GM12878 (cell line): ENCODE measurements around the gene STK11. TPM values are rescaled to one million over a fixed set of nuclear protein-coding genes. Genes with fewer than 3 reads are reported as not detected.
A peak's percentile ranks its signal among the peaks of the same experiment; 100 is the strongest.

ENCODE experiments used
- BRCA1 ChIP-seq: IDR thresholded peaks from 2 replicates; pipeline ENCODE4 v1.6.1; 2011; ENCODE audit warnings: low read depth, low read length, improper control_type of control experiment
- CBFB ChIP-seq: IDR thresholded peaks from 2 replicates; pipeline ENCODE4 v1.6.1; 2016; ENCODE audit warnings: antibody characterized with exemption, low read depth
- FOS ChIP-seq: IDR thresholded peaks from 3 replicates; pipeline ENCODE4 v1.6.1; 2011; ENCODE audit warnings: borderline replicate concordance; ENCODE audit not compliant: insufficient read length; ENCODE audit errors: extremely low read depth
- HDAC6 ChIP-seq: fragments of 200-600 bp; sonication (generic); IDR thresholded peaks from one replicate; pipeline ENCODE4 v1.8.0; 2017; ENCODE audit warnings: antibody characterized with exemption; ENCODE audit not compliant: unreplicated experiment
- HDGF ChIP-seq: fragments of 450-650 bp; IDR thresholded peaks from 2 replicates; pipeline ENCODE4 v1.6.1; 2016; ENCODE audit warnings: antibody characterized with exemption
- JUND ChIP-seq: IDR thresholded peaks from 2 replicates; pipeline ENCODE4 v1.6.1; 2012; ENCODE audit warnings: low read depth, mild to moderate bottlenecking, low read length, improper control_type of control experiment, moderate library complexity
- MEF2A ChIP-seq: IDR thresholded peaks from 2 replicates; pipeline ENCODE4 v1.6.1; 2011; ENCODE audit warnings: low read depth, mild to moderate bottlenecking, low read length, moderate library complexity; ENCODE audit not compliant: insufficient read depth
- PAX8 ChIP-seq: fragments of 450-650 bp; IDR thresholded peaks from 2 replicates; pipeline ENCODE4 v1.6.1; 2017; ENCODE audit warnings: mild to moderate bottlenecking, moderate library complexity
- PKNOX1 ChIP-seq: fragments of 450-650 bp; IDR thresholded peaks from 2 replicates; pipeline ENCODE4 v1.6.1; 2016; ENCODE audit warnings: mild to moderate bottlenecking
- RB1 ChIP-seq: fragments of 450-650 bp; formaldehyde crosslinking; IDR thresholded peaks from 2 replicates; pipeline ENCODE4 v1.6.1; 2017; ENCODE audit warnings: mild to moderate bottlenecking, borderline replicate concordance
- RCOR1 ChIP-seq: conservative IDR thresholded peaks from 2 replicates; pipeline ENCODE4 v1.6.1; 2012; ENCODE audit warnings: low read depth, low read length, improper control_type of control experiment
- SMAD5 ChIP-seq: IDR thresholded peaks from 2 replicates; pipeline ENCODE4 v1.6.1; 2016; ENCODE audit warnings: antibody characterized with exemption, low read depth
- TCF7 ChIP-seq: IDR thresholded peaks from 2 replicates; pipeline ENCODE4 v1.6.1; 2014; ENCODE audit warnings: antibody characterized with exemption, borderline replicate concordance
- ZBTB40 ChIP-seq: fragments of 450-650 bp; IDR thresholded peaks from 2 replicates; pipeline ENCODE4 v1.6.1; 2016; ENCODE audit warnings: mild to moderate bottlenecking, moderate library complexity, borderline replicate concordance
- ZNF622 ChIP-seq: fragments of 450-650 bp; IDR thresholded peaks from 2 replicates; pipeline ENCODE4 v1.6.1; 2017; ENCODE audit warnings: mild to moderate bottlenecking, inconsistent platforms
- polyA plus RNA-seq, 11 experiments: library from polyadenylated mRNA; depleted of rRNA in 4 of 11; unstranded in 6 of 11; stranded (reverse) in 5 of 11; fragments of >200 nt; fragmentation: Nextera tagmentation in 4 of 11; fragmentation: Illumina TruSeq in 1 of 11; extraction: Ambion mirVana in 4 of 11; extraction: Trizol in 1 of 11; gene quantifications; 1 replicate in 1 of 11; 2 replicates in 10 of 11; pipeline versions ENCODE4 v1.2.1 to v1.2.3, GENCODE V29; 2011 to 2016; ENCODE audit warnings: inconsistent platforms in 2 of 11, missing spikeins in 2 of 11, low read depth in 1 of 11
- total RNA-seq, 4 experiments: library from RNA; depleted of rRNA in 3 of 4; stranded (reverse); fragments of >200 nt in 3 of 4; fragmentation: Illumina TruSeq in 1 of 4; extraction: Trizol in 1 of 4; gene quantifications; 2 replicates each; pipeline versions ENCODE4 v1.2.1 to v1.2.3, GENCODE V29; 2013 to 2021
- TF ChIP-seq, protein P1 (sequence below): fragments of 150-350 bp; IDR thresholded peaks from 2 replicates; pipeline ENCODE4 v1.6.1; 2016; ENCODE audit warnings: low read depth, low read length
- TF ChIP-seq, protein P2 (sequence below): IDR thresholded peaks from 2 replicates; pipeline ENCODE4 v1.6.1; 2012; ENCODE audit warnings: low read depth, low read length, improper control_type of control experiment

The STK11 gene
- total and polyA plus RNA-seq, 10 of the 15 experiments (the other 5 are each of a cell fraction or from before 2014, with no cell fraction given): 0.33 to 71.0 (median 23.8) TPM

DNA sequence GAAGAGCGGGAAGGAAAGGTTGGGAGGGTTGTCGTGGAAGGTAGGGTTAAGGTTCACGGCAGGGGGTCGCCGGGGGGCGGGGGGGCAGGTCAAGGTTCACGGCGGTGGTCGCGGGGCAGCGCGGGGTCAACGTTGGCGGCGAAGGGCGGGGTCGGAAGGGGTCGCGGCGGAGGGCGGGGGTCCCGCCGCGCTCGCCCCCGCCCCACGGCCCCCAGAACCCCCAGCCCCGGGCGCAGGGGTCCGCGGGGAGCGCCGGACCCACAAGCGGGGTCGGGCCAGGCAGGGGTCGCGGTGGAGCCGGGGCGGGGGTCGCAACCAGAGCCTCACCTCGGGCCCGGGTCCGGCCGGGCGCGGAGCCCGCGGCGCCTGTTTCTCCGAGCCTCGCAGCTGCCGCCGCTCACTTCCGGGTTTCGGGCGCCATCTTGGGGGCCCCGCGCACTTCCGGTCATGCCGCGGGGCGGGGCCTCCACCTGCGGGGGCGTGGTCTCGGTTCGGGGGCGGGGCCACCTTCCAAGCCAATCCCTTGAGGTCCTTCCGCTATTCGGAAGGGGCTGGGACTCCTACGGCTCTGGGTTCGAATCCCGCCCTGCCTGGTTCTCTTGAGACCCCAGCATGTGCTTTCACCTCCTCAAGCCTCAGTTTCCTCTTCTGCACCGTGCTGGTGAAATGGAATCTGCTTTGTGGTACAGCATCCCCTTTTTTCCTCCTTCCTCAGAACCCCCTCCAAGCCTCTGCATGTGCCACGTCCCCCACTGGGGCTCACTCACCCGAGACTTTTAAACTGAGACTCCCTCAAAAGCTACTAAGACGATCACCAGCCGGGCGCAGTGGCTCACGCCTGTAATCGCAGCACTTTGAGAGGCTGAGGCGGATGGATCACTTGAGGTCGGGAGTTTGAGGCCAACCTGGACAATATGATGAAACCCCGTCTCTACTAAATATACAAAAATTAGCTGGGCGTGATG, 31.5 kb upstream of the STK11 start, which contains the start of gene SBNO2 (continued):
- TF ChIP-seq, protein P1, sequence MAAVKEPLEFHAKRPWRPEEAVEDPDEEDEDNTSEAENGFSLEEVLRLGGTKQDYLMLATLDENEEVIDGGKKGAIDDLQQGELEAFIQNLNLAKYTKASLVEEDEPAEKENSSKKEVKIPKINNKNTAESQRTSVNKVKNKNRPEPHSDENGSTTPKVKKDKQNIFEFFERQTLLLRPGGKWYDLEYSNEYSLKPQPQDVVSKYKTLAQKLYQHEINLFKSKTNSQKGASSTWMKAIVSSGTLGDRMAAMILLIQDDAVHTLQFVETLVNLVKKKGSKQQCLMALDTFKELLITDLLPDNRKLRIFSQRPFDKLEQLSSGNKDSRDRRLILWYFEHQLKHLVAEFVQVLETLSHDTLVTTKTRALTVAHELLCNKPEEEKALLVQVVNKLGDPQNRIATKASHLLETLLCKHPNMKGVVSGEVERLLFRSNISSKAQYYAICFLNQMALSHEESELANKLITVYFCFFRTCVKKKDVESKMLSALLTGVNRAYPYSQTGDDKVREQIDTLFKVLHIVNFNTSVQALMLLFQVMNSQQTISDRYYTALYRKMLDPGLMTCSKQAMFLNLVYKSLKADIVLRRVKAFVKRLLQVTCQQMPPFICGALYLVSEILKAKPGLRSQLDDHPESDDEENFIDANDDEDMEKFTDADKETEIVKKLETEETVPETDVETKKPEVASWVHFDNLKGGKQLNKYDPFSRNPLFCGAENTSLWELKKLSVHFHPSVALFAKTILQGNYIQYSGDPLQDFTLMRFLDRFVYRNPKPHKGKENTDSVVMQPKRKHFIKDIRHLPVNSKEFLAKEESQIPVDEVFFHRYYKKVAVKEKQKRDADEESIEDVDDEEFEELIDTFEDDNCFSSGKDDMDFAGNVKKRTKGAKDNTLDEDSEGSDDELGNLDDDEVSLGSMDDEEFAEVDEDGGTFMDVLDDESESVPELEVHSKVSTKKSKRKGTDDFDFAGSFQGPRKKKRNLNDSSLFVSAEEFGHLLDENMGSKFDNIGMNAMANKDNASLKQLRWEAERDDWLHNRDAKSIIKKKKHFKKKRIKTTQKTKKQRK: no peak
- TF ChIP-seq BRCA1 (no peak), HDAC6 (no peak), TCF7 (no peak), MEF2A (no peak), JUND (no peak), RB1 (no peak), PKNOX1 (no peak), ZBTB40 (peak; percentile 33; the same call in 1 of the 2 replicates), ZNF622 (no peak), RCOR1 (no peak), PAX8 (no peak), HDGF (peak; percentile 68; the same call in 1 of the 2 replicates), CBFB (no peak), SMAD5 (peak; percentile 56; the same call in 1 of the 2 replicates), FOS (no peak)
- TF ChIP-seq, protein P2, sequence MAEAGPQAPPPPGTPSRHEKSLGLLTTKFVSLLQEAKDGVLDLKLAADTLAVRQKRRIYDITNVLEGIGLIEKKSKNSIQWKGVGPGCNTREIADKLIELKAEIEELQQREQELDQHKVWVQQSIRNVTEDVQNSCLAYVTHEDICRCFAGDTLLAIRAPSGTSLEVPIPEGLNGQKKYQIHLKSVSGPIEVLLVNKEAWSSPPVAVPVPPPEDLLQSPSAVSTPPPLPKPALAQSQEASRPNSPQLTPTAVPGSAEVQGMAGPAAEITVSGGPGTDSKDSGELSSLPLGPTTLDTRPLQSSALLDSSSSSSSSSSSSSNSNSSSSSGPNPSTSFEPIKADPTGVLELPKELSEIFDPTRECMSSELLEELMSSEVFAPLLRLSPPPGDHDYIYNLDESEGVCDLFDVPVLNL: no peak
